ENCODE data around the gene KHDC1. TPM values are rescaled to one million over a fixed set of nuclear protein-coding genes. Genes with fewer than 3 reads are reported as not detected.

KHDC1 gene
- polyA plus RNA-seq, 4 donors: 6.2 to 10.8 (median 8.5) TPM

Other genes starting within 250 kb of the KHDC1 start
- under 1 TPM; 0.28 to 0.69 (median 0.36) TPM for gene KHDC1L, start 37.7 kb downstream of the KHDC1 start, polyA plus RNA-seq (ENCODE audit: insufficient read length in 4 of 4)
- not detected for gene DPPA5, start 91.1 kb upstream of the KHDC1 start, polyA plus RNA-seq (ENCODE audit: insufficient read length in 4 of 4)
- under 1 TPM in 1 of 4 donors, not detected in 3; 0.13 TPM for gene KHDC3L, start 99.5 kb upstream of the KHDC1 start, polyA plus RNA-seq (ENCODE audit: insufficient read length in 4 of 4)
- under 1 TPM in 2 of 4 donors, not detected in 2; 0.31 to 0.38 TPM for gene OOEP, start 106.7 kb upstream of the KHDC1 start, polyA plus RNA-seq (ENCODE audit: insufficient read length in 4 of 4)
- under 1 TPM; 0.45 to 0.99 (median 0.65) TPM for gene DDX43, start 131.6 kb upstream of the KHDC1 start, polyA plus RNA-seq (ENCODE audit: insufficient read length in 4 of 4)
- gene CGAS, start 189.1 kb upstream of the KHDC1 start, polyA plus RNA-seq (ENCODE audit: insufficient read length in 4 of 4): 1 to 10 TPM; 3.1 to 3.9 (median 3.2) TPM
- 10 to 100 TPM; 29.8 to 39.1 (median 35.5) TPM for gene MTO1, start 198.5 kb upstream of the KHDC1 start, polyA plus RNA-seq (ENCODE audit: insufficient read length in 4 of 4)

All from right renal pelvis (tissue), 4 donors.